Left lung (tissue), 10 donors: Measurements from ENCODE around the gene ADGRA1. TPM values are rescaled to one million over a fixed set of nuclear protein-coding genes. Genes with fewer than 3 reads are reported as not detected.

ENCODE experiments used
- ATAC-seq: fragments of 200-7000 bp; cut with Tn5 transposase; one replicate; pipeline ENCODE4 v1.9.1; 2020; ENCODE audit warnings: moderate library complexity
- DNase-seq, 4 donors: peaks; one replicate each; pipeline ENCODE4 v3.0.0-alpha.2; 2013 to 2020
- H3K27ac ChIP-seq, 2 donors: fragments of 200-600 bp; sonication (generic) in 1 of 2; one replicate each; pipeline versions ENCODE4 v1.5.0 to v1.8.0; 2020 to 2021
- H3K27me3 ChIP-seq, 2 donors: fragments of 200-600 bp; sonication (generic) in 1 of 2; one replicate each; pipeline versions ENCODE4 v1.5.0 to v1.8.0; 2020 to 2021
- H3K36me3 ChIP-seq, 2 donors: fragments of 200-600 bp; sonication (generic) in 1 of 2; one replicate each; pipeline versions ENCODE4 v1.5.0 to v1.8.0; 2020 to 2021
- H3K4me1 ChIP-seq, 2 donors: fragments of 200-600 bp; one replicate each; pipeline ENCODE4 v1.8.0; 2021
- H3K4me3 ChIP-seq, 2 donors: fragments of 200-600 bp; sonication (generic) in 1 of 2; one replicate each; pipeline versions ENCODE4 v1.5.0 to v1.8.0; 2020 to 2021; ENCODE audit warnings: mild to moderate bottlenecking in 1 of 2
- H3K9me3 ChIP-seq, 2 donors: fragments of 200-600 bp; sonication (generic) in 1 of 2; one replicate each; pipeline versions ENCODE4 v1.5.0 to v1.8.0; 2020 to 2021
- intact Hi-C, 2 donors: fragments of 100-400 bp; cut with DNase I; formaldehyde crosslinking; loops; one replicate each; pipeline versions ENCODE4 v1.11.2 to v1.14.2; 2022
- polyA plus RNA-seq, 6 donors: library from polyadenylated mRNA; unstranded; fragments of 120-200 nt; gene quantifications; one replicate each; pipeline ENCODE4 v1.2.1, GENCODE V29; 2013; ENCODE audit not compliant: insufficient read length in 6 of 6
- total RNA-seq, 2 donors: library from RNA; stranded (reverse); fragmentation: NEBNext Ultra II Directional; extraction: Animal tissue kit (Norgen Biotek cat#: 25700); gene quantifications; one replicate each; pipeline ENCODE4 v1.2.1, GENCODE V29; 2021
- TF ChIP-seq, protein P1 (sequence below), 2 donors: fragments of 200-600 bp; sonication (generic) in 1 of 2; IDR thresholded peaks; one replicate each; pipeline versions ENCODE4 v1.5.0 to v1.8.0; 2021; ENCODE audit warnings: antibody characterized with exemption in 2 of 2
- donor health status: DM: no; HTN: yes; CAD: no.
- donor health status: DM: no; HTN: no; CAD: no.

ADGRA1 gene
- total and polyA plus RNA-seq, 8 donors = 0.07 to 0.24 (median 0.09) TPM; not detected in 1

GRCh38 chr10:133062635-133063034, 25.1 kb upstream of the ADGRA1 start:
- no peak for ATAC-seq
- H3K27me3 ChIP-seq = peaks cover 0 to 32% of the 10 kb centered on the region in 2 donors
- no peaks in the 10 kb centered on the region for H3K9me3 ChIP-seq
- no peak overlapping the region for H3K4me3 ChIP-seq
- TF ChIP-seq, protein P1, sequence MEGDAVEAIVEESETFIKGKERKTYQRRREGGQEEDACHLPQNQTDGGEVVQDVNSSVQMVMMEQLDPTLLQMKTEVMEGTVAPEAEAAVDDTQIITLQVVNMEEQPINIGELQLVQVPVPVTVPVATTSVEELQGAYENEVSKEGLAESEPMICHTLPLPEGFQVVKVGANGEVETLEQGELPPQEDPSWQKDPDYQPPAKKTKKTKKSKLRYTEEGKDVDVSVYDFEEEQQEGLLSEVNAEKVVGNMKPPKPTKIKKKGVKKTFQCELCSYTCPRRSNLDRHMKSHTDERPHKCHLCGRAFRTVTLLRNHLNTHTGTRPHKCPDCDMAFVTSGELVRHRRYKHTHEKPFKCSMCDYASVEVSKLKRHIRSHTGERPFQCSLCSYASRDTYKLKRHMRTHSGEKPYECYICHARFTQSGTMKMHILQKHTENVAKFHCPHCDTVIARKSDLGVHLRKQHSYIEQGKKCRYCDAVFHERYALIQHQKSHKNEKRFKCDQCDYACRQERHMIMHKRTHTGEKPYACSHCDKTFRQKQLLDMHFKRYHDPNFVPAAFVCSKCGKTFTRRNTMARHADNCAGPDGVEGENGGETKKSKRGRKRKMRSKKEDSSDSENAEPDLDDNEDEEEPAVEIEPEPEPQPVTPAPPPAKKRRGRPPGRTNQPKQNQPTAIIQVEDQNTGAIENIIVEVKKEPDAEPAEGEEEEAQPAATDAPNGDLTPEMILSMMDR (IDR thresholded peaks at IDR 0.05) = no peak
- H3K36me3 ChIP-seq = no peaks in the 10 kb centered on the region
- H3K27ac ChIP-seq = no peak overlapping the region
- intact Hi-C loops = no loop called here
- no peak for DNase-seq
- H3K4me1 ChIP-seq = no peaks in the 10 kb centered on the region

DNA sequence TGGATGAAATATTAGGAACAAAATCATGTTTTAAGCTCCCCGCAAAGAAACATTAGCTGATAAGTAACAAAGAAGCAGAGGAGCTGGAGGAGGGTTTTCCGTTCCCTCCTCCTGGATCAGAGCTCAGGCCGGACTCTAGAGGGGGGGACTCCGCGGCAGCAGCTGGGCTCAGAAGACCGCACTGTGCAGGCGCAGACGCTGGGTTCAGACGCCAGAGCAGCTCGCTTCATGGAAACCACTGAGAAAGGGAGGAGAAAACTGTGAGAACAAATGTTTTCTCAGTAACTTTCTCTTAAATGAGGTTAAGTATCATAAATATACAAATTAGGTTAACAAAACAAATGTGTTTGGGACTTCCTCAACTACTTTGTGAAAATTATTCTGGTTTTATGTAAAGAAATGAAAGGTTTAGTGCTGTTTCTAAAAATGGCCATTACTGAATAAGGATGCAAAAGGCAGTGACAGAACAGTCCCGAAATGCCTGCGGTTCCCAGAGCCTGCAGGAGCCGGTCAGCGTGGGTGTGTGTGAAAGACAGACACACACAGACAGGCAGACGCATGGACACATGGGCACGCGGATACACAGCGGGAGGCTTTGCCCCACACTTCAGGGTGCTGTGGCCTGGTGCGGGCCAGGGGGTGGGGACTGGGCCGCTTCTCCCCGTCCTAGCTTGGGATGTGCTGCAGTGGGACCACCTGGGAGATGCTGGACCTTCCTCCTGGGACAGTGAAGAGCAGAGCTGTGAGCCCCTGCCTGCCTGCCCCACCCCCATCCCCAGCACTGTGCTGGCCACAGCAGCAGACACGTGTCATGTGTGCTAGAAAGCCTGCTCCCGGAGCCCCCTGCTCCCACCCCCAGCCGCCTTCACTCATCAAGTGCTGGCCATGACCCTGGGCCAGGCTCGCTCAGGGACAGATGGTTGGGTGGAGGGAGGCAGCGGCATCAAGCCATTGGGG, 20.3 kb upstream of the ADGRA1 start:
- Histone ChIP-seq H3K27ac (no peak overlapping the region), H3K27me3 (peaks cover 0 to 37% of the 10 kb centered on the region in 2 donors), H3K4me3 (no peak overlapping the region), H3K36me3 (no peaks in the 10 kb centered on the region), H3K9me3 (no peaks in the 10 kb centered on the region), H3K4me1 (no peaks in the 10 kb centered on the region)
- ATAC-seq (no peak), DNase-seq (no peak)
- TF ChIP-seq, protein P1 (IDR thresholded peaks at IDR 0.05) = no peak
- intact Hi-C loops = no loop called here

GRCh38 chr10:133068111-133069032, 19.4 kb upstream of the ADGRA1 start:
- no peaks in the 10 kb centered on the region for H3K4me1 ChIP-seq
- H3K9me3 ChIP-seq = no peaks in the 10 kb centered on the region
- ATAC-seq = no peak
- peaks cover 0 to 44% of the 10 kb centered on the region in 2 donors for H3K27me3 ChIP-seq
- TF ChIP-seq, protein P1 (IDR thresholded peaks at IDR 0.05) = no peak
- intact Hi-C loops = no loop called here
- no peak for DNase-seq
- no peak overlapping the region for H3K27ac ChIP-seq
- H3K36me3 ChIP-seq = no peaks in the 10 kb centered on the region
- no peak overlapping the region for H3K4me3 ChIP-seq

DNA sequence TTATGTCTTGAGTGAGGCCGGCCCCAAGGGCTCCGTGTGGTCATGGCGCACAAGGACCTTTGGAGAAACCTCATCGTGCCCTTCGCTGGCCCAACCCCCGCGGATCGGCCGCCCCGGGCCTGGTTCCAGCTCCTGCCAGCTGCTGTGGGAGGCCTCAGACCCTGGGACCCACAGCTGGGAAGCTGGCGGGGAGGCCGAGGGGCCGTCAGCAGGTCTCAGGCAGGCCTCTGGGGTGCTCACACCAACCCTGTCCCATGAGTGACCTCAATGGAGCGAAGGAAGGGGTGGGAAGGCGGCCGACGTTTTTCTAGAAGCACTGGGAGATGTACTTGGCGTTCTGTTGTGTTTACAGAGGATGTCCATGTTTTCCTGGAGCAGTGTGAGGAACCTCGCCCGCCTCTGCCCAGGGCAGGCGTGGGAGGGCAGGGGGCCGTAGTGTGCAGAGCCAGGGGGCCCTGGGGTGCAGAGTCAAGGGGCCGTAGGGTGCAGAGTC, 18.6 kb upstream of the ADGRA1 start:
- no peaks in the 10 kb centered on the region for H3K9me3 ChIP-seq
- no peaks in the 10 kb centered on the region for H3K36me3 ChIP-seq
- DNase-seq (no peak), ATAC-seq (no peak)
- H3K27ac ChIP-seq = no peak overlapping the region
- H3K27me3 ChIP-seq = peaks cover 0 to 51% of the 10 kb centered on the region in 2 donors
- intact Hi-C loops = no loop called here
- TF ChIP-seq, protein P1 (IDR thresholded peaks at IDR 0.05) = no peak
- H3K4me1 ChIP-seq = no peaks in the 10 kb centered on the region
- H3K4me3 ChIP-seq = no peak overlapping the region
